K562 (cell line): ENCODE data around the gene EPHA2. TPM values are rescaled to one million over a fixed set of nuclear protein-coding genes. Genes with fewer than 3 reads are reported as not detected.

Experiments used
- BCOR ChIP-seq: fragments of 450-650 bp; IDR thresholded peaks from 2 replicates; pipeline ENCODE4 v1.6.1; 2016
- BRD4 ChIP-seq: fragments of 200-600 bp; sonication (generic); IDR thresholded peaks from 2 replicates; pipeline ENCODE4 v1.6.1; 2017; ENCODE audit warnings: inconsistent platforms
- ELF2 ChIP-seq: fragments of 250-450 bp; sonication (Bioruptor Pico); IDR thresholded peaks from 2 replicates; pipeline ENCODE4 v1.5.0; 2021; ENCODE audit warnings: mild to moderate bottlenecking
- ESRRA ChIP-seq: fragments of 450-650 bp; IDR thresholded peaks from 2 replicates; pipeline ENCODE4 v1.6.1; 2014; ENCODE audit warnings: low read depth, mild to moderate bottlenecking, moderate library complexity, borderline replicate concordance
- PCBP1 ChIP-seq: fragments of 200-400 bp; formaldehyde crosslinking; IDR thresholded peaks from 2 replicates; pipeline ENCODE4 v1.6.1; 2018; ENCODE audit warnings: mild to moderate bottlenecking, low read depth, low read length; ENCODE audit not compliant: poor library complexity, severe bottlenecking
- PHB ChIP-seq: fragments of 250-450 bp; sonication (Bioruptor Pico); IDR thresholded peaks from 2 replicates; pipeline ENCODE4 v1.5.0; 2021
- PHTF2 ChIP-seq: fragments of 250-450 bp; sonication (Bioruptor Pico); IDR thresholded peaks from 2 replicates; pipeline ENCODE4 v1.5.0; 2021; ENCODE audit warnings: mild to moderate bottlenecking
- POLR2G ChIP-seq: fragments of 200-400 bp; formaldehyde crosslinking; IDR thresholded peaks from 2 replicates; pipeline ENCODE4 v1.6.1; 2017; ENCODE audit warnings: low read depth, mild to moderate bottlenecking, antibody characterized with exemption, low read length, moderate library complexity
- REST ChIP-seq, 2 experiments: fragments of 450-650 bp; formaldehyde crosslinking in 1 of 2; IDR thresholded peaks; 2 replicates each; pipeline versions ENCODE4 v1.4.0 to v1.6.1; 2014 to 2020; ENCODE audit warnings: mild to moderate bottlenecking in 2 of 2, borderline replicate concordance in 1 of 2, low read depth in 1 of 2
- TEAD1 ChIP-seq, 2 experiments: fragments of 450-650 bp in 1 of 2; sonication (generic) in 1 of 2; formaldehyde crosslinking; IDR thresholded peaks; 2 replicates each; pipeline versions ENCODE4 v1.4.0 to v1.8.0; 2020 to 2022; ENCODE audit warnings: mild to moderate bottlenecking in 2 of 2, missing genetic modification reagents in 1 of 2
- TFAP4 ChIP-seq: sonication (generic); formaldehyde crosslinking; IDR thresholded peaks from 2 replicates; pipeline ENCODE4 v1.8.0; 2022; ENCODE audit warnings: missing genetic modification reagents, mild to moderate bottlenecking, moderate library complexity, borderline replicate concordance
- TRIM24 ChIP-seq, 2 experiments: fragments of 450-650 bp; IDR thresholded peaks; 2 replicates each; pipeline ENCODE4 v1.6.1; 2016
- XRCC5 ChIP-seq: fragments of 200-400 bp; formaldehyde crosslinking; IDR thresholded peaks from 2 replicates; pipeline ENCODE4 v1.6.1; 2017; ENCODE audit warnings: low read depth, mild to moderate bottlenecking, low read length
- ZNF408 ChIP-seq: fragments of 250-450 bp; sonication (Bioruptor Pico); IDR thresholded peaks from 2 replicates; pipeline ENCODE4 v1.4.0; 2020; ENCODE audit warnings: low read depth, mild to moderate bottlenecking, moderate library complexity
- ZNF764 ChIP-seq: fragments of 250-450 bp; sonication (Bioruptor Pico); IDR thresholded peaks from 2 replicates; pipeline ENCODE4 v1.4.0; 2020; ENCODE audit warnings: low read depth, mild to moderate bottlenecking, moderate library complexity
- polyA plus RNA-seq, 8 experiments: library from polyadenylated mRNA; depleted of rRNA in 4 of 8; stranded (reverse) in 5 of 8; unstranded in 3 of 8; fragments of >200 nt; fragmentation: Nextera tagmentation in 2 of 8; fragmentation: Illumina TruSeq in 1 of 8; extraction: Ambion mirVana in 2 of 8; extraction: Trizol in 1 of 8; gene quantifications; 2 replicates each; pipeline versions ENCODE4 v1.2.1 to v1.2.3, GENCODE V29; 2011 to 2014; ENCODE audit warnings: inconsistent platforms in 1 of 8, missing spikeins in 1 of 8
- total RNA-seq, 7 experiments: library from RNA; depleted of rRNA in 6 of 7; stranded (reverse); fragments of >200 nt in 6 of 7; fragmentation: Illumina TruSeq in 2 of 7; extraction: Trizol in 2 of 7; gene quantifications; 2 replicates each; pipeline versions ENCODE4 v1.2.1 to v1.2.3, GENCODE V29; 2011 to 2021; ENCODE audit warnings: low replicate concordance in 1 of 7
- TF ChIP-seq, protein P1 (sequence below): fragments of 250-450 bp; sonication (Bioruptor Pico); IDR thresholded peaks from 2 replicates; pipeline ENCODE4 v1.4.0; 2020; ENCODE audit warnings: borderline replicate concordance

The EPHA2 gene
- total and polyA plus RNA-seq, 9 of the 15 experiments (the other 6 are each of a cell fraction or from before 2014, with no cell fraction given) = 0.04 to 0.40 (median 0.07) TPM; not detected in 4

DNA sequence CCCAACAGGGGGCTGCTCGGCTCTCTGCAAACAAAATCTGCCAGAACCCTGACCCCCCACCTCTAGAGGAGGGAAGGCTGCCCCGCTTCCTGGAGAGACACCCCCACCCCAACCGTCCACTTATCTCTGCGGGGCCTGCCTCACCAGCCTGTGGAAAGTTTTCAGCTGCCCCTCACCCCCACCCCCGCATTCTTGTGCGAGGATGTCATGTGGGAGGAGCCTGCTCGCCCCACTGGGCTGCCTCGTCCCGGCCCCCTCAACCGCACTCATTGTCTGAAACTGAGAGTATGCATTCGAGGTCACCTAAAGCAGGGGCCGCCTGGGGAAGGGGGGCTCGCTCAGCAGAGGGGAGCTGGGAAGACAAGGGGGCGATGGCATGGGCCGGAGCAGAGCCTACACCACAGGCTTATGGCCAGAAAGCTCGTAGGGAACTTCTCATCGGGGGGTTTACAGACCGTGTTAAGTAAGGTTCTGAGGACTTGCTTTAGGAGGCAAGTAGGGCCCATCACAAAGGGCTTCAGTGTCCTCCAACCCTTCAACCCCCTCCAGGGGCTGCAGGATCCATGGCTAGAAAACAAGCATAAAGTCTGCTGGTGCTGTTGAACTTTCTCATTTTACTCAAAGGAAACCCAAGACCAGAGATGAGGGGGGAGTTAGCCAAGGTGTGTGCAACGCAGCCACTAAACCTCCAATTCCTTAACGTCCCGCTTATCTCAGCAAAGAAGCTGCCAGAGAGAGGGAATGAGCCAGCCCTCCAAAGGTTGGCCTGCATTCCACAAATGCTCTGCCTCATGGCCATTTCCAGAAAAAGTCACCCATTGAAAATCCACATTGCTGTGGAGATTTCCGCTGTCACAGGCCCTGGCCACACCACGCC is 9.4 kb downstream of the EPHA2 start (continued):
- TF ChIP-seq, protein P1, sequence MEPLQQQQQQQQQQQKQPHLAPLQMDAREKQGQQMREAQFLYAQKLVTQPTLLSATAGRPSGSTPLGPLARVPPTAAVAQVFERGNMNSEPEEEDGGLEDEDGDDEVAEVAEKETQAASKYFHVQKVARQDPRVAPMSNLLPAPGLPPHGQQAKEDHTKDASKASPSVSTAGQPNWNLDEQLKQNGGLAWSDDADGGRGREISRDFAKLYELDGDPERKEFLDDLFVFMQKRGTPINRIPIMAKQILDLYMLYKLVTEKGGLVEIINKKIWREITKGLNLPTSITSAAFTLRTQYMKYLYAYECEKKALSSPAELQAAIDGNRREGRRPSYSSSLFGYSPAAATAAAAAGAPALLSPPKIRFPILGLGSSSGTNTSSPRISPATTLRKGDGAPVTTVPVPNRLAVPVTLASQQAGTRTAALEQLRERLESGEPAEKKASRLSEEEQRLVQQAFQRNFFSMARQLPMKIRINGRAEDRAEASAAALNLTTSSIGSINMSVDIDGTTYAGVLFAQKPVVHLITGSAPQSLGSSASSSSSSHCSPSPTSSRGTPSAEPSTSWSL (CRISPR knock-in tag) = 0 out of 2 replicates have a peak, but pooled peaks have one; percentile 53
- TF ChIP-seq TFAP4 (CRISPR knock-in tag) = peak; percentile 95
- peak; percentile 61; the same call in 1 of the 2 replicates for TF ChIP-seq BRD4
- no peak for TF ChIP-seq PHTF2 (CRISPR knock-in tag)
- peak; percentile 83 for TF ChIP-seq POLR2G
- TF ChIP-seq PHB (CRISPR knock-in tag) = no peak
- TF ChIP-seq TEAD1 (CRISPR knock-in tag; IDR thresholded peaks at IDR 0.05) = peak; percentile 98 to 100
- TF ChIP-seq ELF2 (CRISPR knock-in tag) = no peak
- no peak for TF ChIP-seq ZNF408 (CRISPR knock-in tag)
- TF ChIP-seq ZNF764 = no peak
- no peak; the same call in none of the 2 replicates for TF ChIP-seq BCOR
- peak; percentile 48; the same call in 1 of the 2 replicates for TF ChIP-seq ESRRA
- TF ChIP-seq TRIM24 (IDR thresholded peaks at IDR 0.05) = peak; percentile 46 to 63; a peak in 3 of 4 replicates
- TF ChIP-seq XRCC5 = no peak
- TF ChIP-seq PCBP1 = no peak
- 0 out of 2 replicates have a peak, but pooled peaks have one; percentile 13 for TF ChIP-seq REST (IDR thresholded peaks at IDR 0.05; ENCODE audit: borderline replicate concordance)
- TF ChIP-seq REST (CRISPR knock-in tag; IDR thresholded peaks at IDR 0.05; ENCODE audit: low read depth) = no peak
